Heart left ventricle (tissue), 13 donors: ENCODE measurements around the gene ZNF106.

Source experiments
- POLR2A ChIP-seq, 2 donors: fragments of 450-650 bp; IDR thresholded peaks; one replicate each; pipeline ENCODE4 v1.6.1; 2017; ENCODE audit warnings: antibody characterized with exemption in 2 of 2, mild to moderate bottlenecking in 2 of 2, moderate library complexity in 2 of 2
- TF ChIP-seq, protein P1 (sequence below), 12 donors: fragments of 200-600 bp; sonication (generic) in 4 of 12; IDR thresholded peaks; one replicate each; pipeline versions ENCODE4 v1.5.0 to v1.8.0; 2018 to 2022; ENCODE audit warnings: antibody characterized with exemption in 12 of 12, mild to moderate bottlenecking in 5 of 12
- donor health status: ischemic (EF 13 %, LVEDD 7.1; RV severe dilation, severe dysfunction).
- donor health status: DM: no; HTN: yes; CAD: no.
- donor health status: DM: no; HTN: no; CAD: no.
- donor health status: ischemic (EF 25% LVEDD 6.9; RV normal size, moderate dysfunction).
- donor health status: ischemic (EF 25% LVEDD 5.7; RV mildly dilated, moderate dysfunction).
- donor health status: ischemic (EF 35%, LVEDD 5.7; RV mildly dilated, moderate dysfunction).
- donor health status: nonischemic (EF 11% LVEDD 7.7; RV severe dilation, severe dysfunction).
- donor health status: DM: yes; HTN: yes; CAD: no.
- donor health status: PGD.
- donor health status: ischemic (EF 29% LVEDD 5.4; RV normal size, mild dysfunction).
- donor health status: nonischemic (EF 23%, LVEDD 6.1; RV moderate dilation, normal function).

DNA sequence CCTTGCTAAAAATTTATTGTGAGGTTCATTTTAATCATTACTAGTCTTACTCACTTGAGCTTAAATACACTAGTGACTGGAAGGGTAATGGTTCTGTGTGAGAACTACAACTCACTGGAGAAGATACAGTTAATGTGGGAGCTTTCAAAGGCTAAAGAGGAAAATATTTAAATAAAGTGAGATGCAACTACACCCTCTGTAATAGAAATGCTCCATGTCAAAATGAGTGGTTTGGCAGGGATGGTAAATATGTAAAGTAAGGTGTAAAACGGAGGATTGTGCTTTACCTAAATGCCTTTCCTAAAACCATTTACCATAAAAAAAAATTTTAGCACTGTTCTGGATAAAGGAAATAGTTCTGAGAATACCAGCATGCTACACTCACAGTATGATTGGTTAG is 42.3 kb upstream of the ZNF106 start:
- TF ChIP-seq, protein P1, sequence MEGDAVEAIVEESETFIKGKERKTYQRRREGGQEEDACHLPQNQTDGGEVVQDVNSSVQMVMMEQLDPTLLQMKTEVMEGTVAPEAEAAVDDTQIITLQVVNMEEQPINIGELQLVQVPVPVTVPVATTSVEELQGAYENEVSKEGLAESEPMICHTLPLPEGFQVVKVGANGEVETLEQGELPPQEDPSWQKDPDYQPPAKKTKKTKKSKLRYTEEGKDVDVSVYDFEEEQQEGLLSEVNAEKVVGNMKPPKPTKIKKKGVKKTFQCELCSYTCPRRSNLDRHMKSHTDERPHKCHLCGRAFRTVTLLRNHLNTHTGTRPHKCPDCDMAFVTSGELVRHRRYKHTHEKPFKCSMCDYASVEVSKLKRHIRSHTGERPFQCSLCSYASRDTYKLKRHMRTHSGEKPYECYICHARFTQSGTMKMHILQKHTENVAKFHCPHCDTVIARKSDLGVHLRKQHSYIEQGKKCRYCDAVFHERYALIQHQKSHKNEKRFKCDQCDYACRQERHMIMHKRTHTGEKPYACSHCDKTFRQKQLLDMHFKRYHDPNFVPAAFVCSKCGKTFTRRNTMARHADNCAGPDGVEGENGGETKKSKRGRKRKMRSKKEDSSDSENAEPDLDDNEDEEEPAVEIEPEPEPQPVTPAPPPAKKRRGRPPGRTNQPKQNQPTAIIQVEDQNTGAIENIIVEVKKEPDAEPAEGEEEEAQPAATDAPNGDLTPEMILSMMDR (IDR thresholded peaks at IDR 0.05) = no peak
- no peak for TF ChIP-seq POLR2A (IDR thresholded peaks at IDR 0.05)
